HuH-7 (cell line): Measurements from ENCODE around the gene NR4A3.

Experiments used
- DNase-seq: peaks from one replicate; pipeline ENCODE4 v3.0.0; 2011; ENCODE audit warnings: low spot score

NR4A3 gene

GRCh38 chr9:99878651-99879050, 57.0 kb downstream of the NR4A3 start:
- no peak for DNase-seq

GRCh38 chr9:99881769-99882168, 60.1 kb downstream of the NR4A3 start:
- DNase-seq: no peak

- DNase-seq: no peak
Measured at GRCh38 chr9:99885747-99886146, 64.1 kb downstream of the NR4A3 start.

GRCh38 chr9:99889120-99889519, 67.4 kb downstream of the NR4A3 start:
- DNase-seq: no peak

- DNase-seq: no peak
Measured at GRCh38 chr9:99894826-99895225, 73.1 kb downstream of the NR4A3 start.

- DNase-seq: no peak
Measured at GRCh38 chr9:99895510-99895909, 73.8 kb downstream of the NR4A3 start.

GRCh38 chr9:99896119-99896518, 74.4 kb downstream of the NR4A3 start:
- DNase-seq: no peak

- no peak for DNase-seq
Measured at GRCh38 chr9:99903393-99903792, 81.7 kb downstream of the NR4A3 start.

- DNase-seq: peak; percentile 5
Measured at GRCh38 chr9:99905833-99906402, 84.2 kb downstream of the NR4A3 start.

- peak; percentile 78 for DNase-seq
Measured at GRCh38 chr9:99906403-99907207, 84.9 kb downstream of the NR4A3 start, which contains the start of gene STX17. TSS of gene STX17 (plus strand) at chr9:99906654. CDS start at chr9:99915240, 8,586 bp downstream.

- DNase-seq: no peak
Measured at GRCh38 chr9:99907208-99907532, 85.5 kb downstream of the NR4A3 start.

GRCh38 chr9:99911600-99911999, 89.9 kb downstream of the NR4A3 start:
- no peak for DNase-seq
